Mesendoderm (in vitro differentiated cells): ENCODE data around the gene ZNF138.
"Not testable (repeated sequence)": the region's sequence is repeated elsewhere in the genome, so short reads cannot be mapped to it uniquely, and the experiment has no call there.

Experiments
- DNase-seq: peaks from one replicate; pipeline ENCODE4 v3.0.0; 2013
- H2AK5ac ChIP-seq: 2 replicates; pipeline ENCODE4 v1.6.1; 2013; ENCODE audit warnings: low read length, inconsistent platforms
- H2BK120ac ChIP-seq: 2 replicates; pipeline ENCODE4 v1.6.1; 2013; ENCODE audit warnings: low read depth, mild to moderate bottlenecking, low read length, moderate library complexity, mixed read lengths
- H2BK15ac ChIP-seq: replicated peaks from 2 replicates; pipeline ENCODE4 v1.6.1; 2013; ENCODE audit warnings: low read depth, mild to moderate bottlenecking, moderate library complexity
- H2BK5ac ChIP-seq: 2 replicates; pipeline ENCODE4 v1.6.1; 2013; ENCODE audit warnings: low read length, inconsistent platforms
- H3K18ac ChIP-seq: 2 replicates; pipeline ENCODE4 v1.6.1; 2013; ENCODE audit warnings: mild to moderate bottlenecking, low read length, mixed read lengths
- H3K23ac ChIP-seq: one replicate; pipeline ENCODE4 v1.6.1; 2013; ENCODE audit warnings: low read length
- H3K27ac ChIP-seq: 2 replicates; pipeline ENCODE4 v1.5.1; 2013; ENCODE audit warnings: low read depth, mild to moderate bottlenecking, inconsistent platforms, low read length, moderate library complexity
- H3K27me3 ChIP-seq: 2 replicates; pipeline ENCODE4 v1.6.1; 2013; ENCODE audit warnings: low read length, control low read depth, mild to moderate bottlenecking, inconsistent platforms; ENCODE audit not compliant: insufficient read depth, poor library complexity
- H3K36me3 ChIP-seq: 2 replicates; pipeline ENCODE4 v1.6.1; 2013; ENCODE audit warnings: low read length, inconsistent platforms; ENCODE audit not compliant: control insufficient read depth, insufficient read depth
- H3K4ac ChIP-seq: one replicate; pipeline ENCODE4 v1.6.1; 2013; ENCODE audit warnings: low read depth, mild to moderate bottlenecking, low read length, moderate library complexity
- H3K4me1 ChIP-seq: 2 replicates; pipeline ENCODE4 v1.6.1; 2013; ENCODE audit warnings: low read depth, low read length, inconsistent platforms; ENCODE audit not compliant: control insufficient read depth
- H3K4me2 ChIP-seq: 2 replicates; pipeline ENCODE4 v1.6.1; 2013; ENCODE audit warnings: low read length
- H3K4me3 ChIP-seq: 2 replicates; pipeline ENCODE4 v1.5.1; 2013; ENCODE audit warnings: mild to moderate bottlenecking, low read length
- H3K56ac ChIP-seq: one replicate; pipeline ENCODE4 v1.6.1; 2013; ENCODE audit warnings: low read length
- H3K79me1 ChIP-seq: 2 replicates; pipeline ENCODE4 v1.6.1; 2013; ENCODE audit warnings: low read length, inconsistent platforms
- H3K79me2 ChIP-seq: 2 replicates; pipeline ENCODE4 v1.6.1; 2013; ENCODE audit warnings: mild to moderate bottlenecking, low read length; ENCODE audit not compliant: control insufficient read depth, insufficient read depth
- H3K9ac ChIP-seq: 2 replicates; pipeline ENCODE4 v1.6.1; 2013; ENCODE audit warnings: low read length, inconsistent platforms
- H4K5ac ChIP-seq: one replicate; pipeline ENCODE4 v1.6.1; 2013; ENCODE audit warnings: low read length
- H4K8ac ChIP-seq: one replicate; pipeline ENCODE4 v1.6.1; 2013; ENCODE audit warnings: low read depth, mild to moderate bottlenecking, control low read depth, low read length, moderate library complexity
- WGBS: extraction: QIAGEN DNeasy Blood & Tissue Kit; methylation state at CpG from one replicate; pipeline ENCODE4 v1.1.7; 2013; ENCODE audit warnings: low lambda C conversion rate, missing lambda C conversion rate; ENCODE audit not compliant: insufficient coverage; ENCODE audit errors: extremely low coverage; 5-methylcytosine and 5-hydroxymethylcytosine counted together

Gene ZNF138

GRCh38 chr7:64768824-64769223 is 25.4 kb upstream of the ZNF138 start:
- H4K5ac ChIP-seq, result no peak overlapping the region
- no peak overlapping the region for H3K56ac ChIP-seq
- H3K27ac ChIP-seq, result no peak overlapping the region
- no peak overlapping the region for H4K8ac ChIP-seq
- H3K18ac ChIP-seq, result no peak overlapping the region
- H3K4me3 ChIP-seq, result no peak overlapping the region
- no peak for DNase-seq
- no peaks in the 10 kb centered on the region for H3K79me2 ChIP-seq
- no peak overlapping the region for H3K4me2 ChIP-seq
- H2AK5ac ChIP-seq, result no peak overlapping the region
- H3K9ac ChIP-seq, result no peak overlapping the region
- no peak overlapping the region for H2BK5ac ChIP-seq
- peaks cover 2% of the 10 kb centered on the region for H3K27me3 ChIP-seq
- no peak overlapping the region for H2BK120ac ChIP-seq
- no peak overlapping the region for H2BK15ac ChIP-seq
- H3K23ac ChIP-seq, result no peak overlapping the region
- H3K4ac ChIP-seq, result no peak overlapping the region
- H3K36me3 ChIP-seq, result no peaks in the 10 kb centered on the region
- no peaks in the 10 kb centered on the region for H3K4me1 ChIP-seq
- no peaks in the 10 kb centered on the region for H3K79me1 ChIP-seq

GRCh38 chr7:64774204-64774842 is 19.9 kb upstream of the ZNF138 start:
- H3K79me1 ChIP-seq, result no peaks in the 10 kb centered on the region
- no CpG with 5 or more reads among the region's 2 CpGs for WGBS

DNA sequence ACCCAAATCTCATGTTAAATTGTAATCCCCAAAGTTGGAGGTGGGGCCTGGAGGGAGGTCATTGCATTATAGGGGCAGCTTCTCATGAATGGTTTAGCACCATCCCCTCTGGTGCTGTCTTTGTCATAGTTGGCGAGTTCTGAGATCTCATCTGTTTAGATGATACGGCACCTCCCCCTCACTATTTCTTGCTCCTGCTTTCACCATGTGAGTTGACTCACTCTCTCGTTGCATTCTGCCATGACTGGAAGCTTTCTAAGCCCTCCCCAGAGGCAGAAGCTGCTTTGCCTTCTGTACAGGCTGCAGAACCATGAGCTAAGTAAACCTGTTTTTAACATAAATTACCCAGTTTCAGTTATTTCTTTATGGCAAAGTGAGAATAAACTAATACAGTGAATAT is 18.9 kb upstream of the ZNF138 start:
- H3K79me2 ChIP-seq, result no peaks in the 10 kb centered on the region
- H2BK5ac ChIP-seq, result no peak overlapping the region
- H3K4me2 ChIP-seq, result no peak overlapping the region
- no peak overlapping the region for H3K23ac ChIP-seq
- no peak overlapping the region for H4K5ac ChIP-seq
- H3K4me3 ChIP-seq, result no peak overlapping the region
- H2AK5ac ChIP-seq, result no peak overlapping the region
- no peak overlapping the region for H3K4ac ChIP-seq
- no peak overlapping the region for H2BK120ac ChIP-seq
- H3K36me3 ChIP-seq, result no peaks in the 10 kb centered on the region
- no peaks in the 10 kb centered on the region for H3K79me1 ChIP-seq
- no peak overlapping the region for H3K56ac ChIP-seq
- H3K27ac ChIP-seq, result no peak overlapping the region
- DNase-seq, result no peak
- no peak overlapping the region for H3K18ac ChIP-seq
- no peak overlapping the region for H4K8ac ChIP-seq
- H3K27me3 ChIP-seq, result no peaks in the 10 kb centered on the region
- no peak overlapping the region for H3K9ac ChIP-seq
- no peaks in the 10 kb centered on the region for H3K4me1 ChIP-seq
- H2BK15ac ChIP-seq, result no peak overlapping the region
- no CpG with 5 or more reads among the region's 3 CpGs for WGBS

More at GRCh38 chr7:64774204-64774842, 19.9 kb upstream of the ZNF138 start:
- Histone ChIP-seq H3K27ac (no peak overlapping the region), H2BK120ac (no peak overlapping the region), H2BK5ac (no peak overlapping the region), H3K4me1 (no peaks in the 10 kb centered on the region), H3K4me2 (no peak overlapping the region), H2BK15ac (no peak overlapping the region), H3K27me3 (no peaks in the 10 kb centered on the region), H3K36me3 (no peaks in the 10 kb centered on the region), H3K23ac (no peak overlapping the region), H3K56ac (no peak overlapping the region), H3K9ac (no peak overlapping the region), H3K4me3 (no peak overlapping the region), H3K18ac (no peak overlapping the region), H3K4ac (no peak overlapping the region), H4K5ac (no peak overlapping the region), H2AK5ac (no peak overlapping the region), H4K8ac (no peak overlapping the region), H3K79me2 (no peaks in the 10 kb centered on the region)
- no peak for DNase-seq

GRCh38 chr7:64784842-64785241 is 9.4 kb upstream of the ZNF138 start:
- H4K8ac ChIP-seq, H3K27ac ChIP-seq, DNase-seq, H2AK5ac ChIP-seq, H3K27me3 ChIP-seq, H3K4ac ChIP-seq, H3K4me1 ChIP-seq, H3K79me1 ChIP-seq, H3K56ac ChIP-seq, H3K18ac ChIP-seq, H2BK5ac ChIP-seq, H2BK120ac ChIP-seq, H3K79me2 ChIP-seq, H2BK15ac ChIP-seq, H3K4me2 ChIP-seq, H3K36me3 ChIP-seq, H3K23ac ChIP-seq, H3K4me3 ChIP-seq, H4K5ac ChIP-seq, H3K9ac ChIP-seq: not testable (repeated sequence)
- no CpG with 5 or more reads among the region's 23 CpGs for WGBS

DNA sequence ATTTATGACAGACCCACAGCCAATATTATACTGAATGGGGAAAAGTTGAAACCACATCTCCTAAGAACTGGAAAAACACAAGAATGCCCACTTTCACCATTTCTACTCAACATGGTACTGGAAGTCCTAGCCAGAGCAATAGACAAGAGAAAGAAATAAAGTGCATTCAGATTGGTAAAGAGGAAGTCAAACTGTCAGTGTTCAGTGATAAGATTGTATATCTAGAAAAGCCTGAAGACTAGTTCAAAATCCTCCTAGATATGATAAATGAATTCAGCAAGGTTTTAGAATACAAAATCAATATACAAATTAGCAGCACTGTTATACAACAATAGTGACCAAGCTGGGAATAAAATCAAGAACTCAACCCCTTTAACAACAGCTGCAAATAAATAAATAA is 6.9 kb upstream of the ZNF138 start:
- Histone ChIP-seq H3K56ac (no peak overlapping the region), H3K36me3 (no peaks in the 10 kb centered on the region)

DNA sequence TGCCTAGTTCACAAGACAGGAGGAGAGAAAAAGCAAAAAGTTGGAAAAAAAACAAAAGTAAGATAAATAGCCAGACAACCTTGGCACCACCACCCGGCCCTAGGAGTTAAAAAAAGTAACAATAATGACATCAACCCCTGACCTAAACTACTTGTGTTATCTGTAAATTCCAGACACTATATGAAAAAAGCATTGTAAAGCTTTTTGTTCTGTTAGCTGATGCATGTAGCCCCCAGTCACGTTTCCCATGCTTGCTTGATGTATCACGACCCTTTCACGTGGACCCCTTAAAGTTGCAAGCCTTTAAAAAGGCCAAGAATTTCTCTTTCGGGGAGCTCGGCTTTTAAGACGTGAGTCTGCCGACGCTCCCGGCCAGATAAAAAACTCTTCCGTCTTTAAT is 5.0 kb upstream of the ZNF138 start:
- not testable (repeated sequence) for H3K79me2 ChIP-seq, H3K27me3 ChIP-seq, H3K4me2 ChIP-seq, H3K18ac ChIP-seq, H4K8ac ChIP-seq, DNase-seq, H3K4me1 ChIP-seq, H3K9ac ChIP-seq, H3K36me3 ChIP-seq, H2BK15ac ChIP-seq, H3K4ac ChIP-seq, H2BK5ac ChIP-seq, H4K5ac ChIP-seq, H3K4me3 ChIP-seq, H2BK120ac ChIP-seq, H2AK5ac ChIP-seq, H3K79me1 ChIP-seq, H3K27ac ChIP-seq, H3K56ac ChIP-seq, H3K23ac ChIP-seq
- WGBS, result no CpG with 5 or more reads among the region's 11 CpGs

More for the DNA sequence above, 6.9 kb upstream of the ZNF138 start:
- no peak overlapping the region for H2BK120ac ChIP-seq
- no peak overlapping the region for H4K5ac ChIP-seq
- no peak overlapping the region for H3K18ac ChIP-seq
- no peak overlapping the region for H3K4ac ChIP-seq
- no peak overlapping the region for H2BK5ac ChIP-seq
- no peaks in the 10 kb centered on the region for H3K79me1 ChIP-seq
- no peak overlapping the region for H3K9ac ChIP-seq
- H4K8ac ChIP-seq, result no peak overlapping the region
- no peak overlapping the region for H2BK15ac ChIP-seq
- H3K79me2 ChIP-seq, result no peaks in the 10 kb centered on the region
- H3K4me2 ChIP-seq, result no peak overlapping the region
- H3K27ac ChIP-seq, result no peak overlapping the region
- H3K23ac ChIP-seq, result no peak overlapping the region
- no peak for DNase-seq
- no peaks in the 10 kb centered on the region for H3K4me1 ChIP-seq
- H3K4me3 ChIP-seq, result no peak overlapping the region
- H3K27me3 ChIP-seq, result no peaks in the 10 kb centered on the region
- H2AK5ac ChIP-seq, result no peak overlapping the region
